ENCODE results near the gene TTC34. TPM values are rescaled to one million over a fixed set of nuclear protein-coding genes. Genes with fewer than 3 reads are reported as not detected.

TTC34 gene
- polyA plus RNA-seq, 1 of the 3 experiments (the other 2 are of a cell fraction): 0.16 TPM

DNA sequence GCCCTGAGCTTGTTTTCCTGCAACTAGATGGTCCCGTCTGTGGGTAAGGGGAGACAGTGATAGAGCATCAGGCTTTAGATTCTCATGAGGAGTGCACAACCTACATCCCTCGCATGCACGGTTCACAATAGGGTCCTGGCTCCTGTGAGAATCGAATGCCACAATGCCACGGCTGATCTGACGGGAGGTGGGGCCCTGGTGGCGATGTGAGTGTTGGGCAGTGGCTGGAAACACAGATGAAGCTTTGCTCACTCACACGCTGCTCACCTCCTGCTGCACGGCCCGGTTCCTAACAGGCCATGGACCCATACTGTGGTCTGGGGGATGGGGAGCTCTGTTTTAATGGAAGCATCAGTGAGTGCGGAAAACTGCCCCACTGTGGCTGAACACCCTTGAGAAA, 35.8 kb upstream of the TTC34 start:
- POLR2A ChIA-PET: no interaction called here
- TF ChIP-seq FOXJ3 (CRISPR knock-in tag; IDR thresholded peaks at IDR 0.05) (no peak), IRF3 (IDR thresholded peaks at IDR 0.05; ENCODE audit: low read depth, low read length) (no peak), RCOR1 (IDR thresholded peaks at IDR 0.05; ENCODE audit: low read length) (no peak), EZH2phosphoT487 (IDR thresholded peaks at IDR 0.05; ENCODE audit: borderline replicate concordance, low read depth) (no peak), ELF1 (IDR thresholded peaks at IDR 0.05) (no peak), RAD21 (IDR thresholded peaks at IDR 0.05; ENCODE audit: low read length) (no peak), SIN3A (IDR thresholded peaks at IDR 0.05; ENCODE audit: borderline replicate concordance, low read depth, low read length) (no peak), YY1 (IDR thresholded peaks at IDR 0.05; ENCODE audit: low read depth) (no peak), SMC3 (IDR thresholded peaks at IDR 0.05; ENCODE audit: low read depth, low read length) (no peak), FOSL2 (IDR thresholded peaks at IDR 0.05; ENCODE audit: borderline replicate concordance, low read depth) (no peak), POLR2AphosphoS5 (IDR thresholded peaks at IDR 0.05; ENCODE audit: low read depth, low read length) (no peak), JUND (IDR thresholded peaks at IDR 0.05) (no peak)
- TF ChIP-seq, protein P1, sequence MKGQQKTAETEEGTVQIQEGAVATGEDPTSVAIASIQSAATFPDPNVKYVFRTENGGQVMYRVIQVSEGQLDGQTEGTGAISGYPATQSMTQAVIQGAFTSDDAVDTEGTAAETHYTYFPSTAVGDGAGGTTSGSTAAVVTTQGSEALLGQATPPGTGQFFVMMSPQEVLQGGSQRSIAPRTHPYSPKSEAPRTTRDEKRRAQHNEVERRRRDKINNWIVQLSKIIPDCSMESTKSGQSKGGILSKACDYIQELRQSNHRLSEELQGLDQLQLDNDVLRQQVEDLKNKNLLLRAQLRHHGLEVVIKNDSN (IDR thresholded peaks at IDR 0.05; ENCODE audit: borderline replicate concordance, low read depth): no peak
- TF ChIP-seq, protein P2, sequence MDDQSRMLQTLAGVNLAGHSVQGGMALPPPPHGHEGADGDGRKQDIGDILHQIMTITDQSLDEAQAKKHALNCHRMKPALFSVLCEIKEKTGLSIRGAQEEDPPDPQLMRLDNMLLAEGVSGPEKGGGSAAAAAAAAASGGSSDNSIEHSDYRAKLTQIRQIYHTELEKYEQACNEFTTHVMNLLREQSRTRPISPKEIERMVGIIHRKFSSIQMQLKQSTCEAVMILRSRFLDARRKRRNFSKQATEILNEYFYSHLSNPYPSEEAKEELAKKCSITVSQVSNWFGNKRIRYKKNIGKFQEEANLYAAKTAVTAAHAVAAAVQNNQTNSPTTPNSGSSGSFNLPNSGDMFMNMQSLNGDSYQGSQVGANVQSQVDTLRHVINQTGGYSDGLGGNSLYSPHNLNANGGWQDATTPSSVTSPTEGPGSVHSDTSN (IDR thresholded peaks at IDR 0.05): no peak
- Histone ChIP-seq H3K79me2 (ENCODE audit: insufficient read depth) (no peaks in the 10 kb centered on the region), H3K9me2 (no peaks in the 10 kb centered on the region), H3K9me3 (no peaks in the 10 kb centered on the region), H3K27me3 (ENCODE audit: insufficient read depth) (no peaks in the 10 kb centered on the region), H3K36me3 (replicated peaks in 1 of 2; ENCODE audit: control insufficient read depth in 1 of 2, insufficient read depth in 2 of 2, low read length in 1 of 2) (no peaks in the 10 kb centered on the region), H3K4me2 (no peak overlapping the region), H3F3A (replicated peaks; ENCODE audit: insufficient read depth) (no peaks in the 10 kb centered on the region), H3K27ac (ENCODE audit: low read depth in 2 of 2, low read length in 1 of 2) (no peak overlapping the region), H3K4me1 (ENCODE audit: control insufficient read depth in 1 of 2, insufficient read depth in 2 of 2, low read depth in 1 of 2, low read length in 1 of 2) (no peaks in the 10 kb centered on the region), H3K9ac (no peak overlapping the region), H3K4me3 (ENCODE audit: low read depth in 2 of 2, low read length in 1 of 2) (no peak overlapping the region), H2AFZ (ENCODE audit: low read depth) (no peak overlapping the region), H4K20me1 (ENCODE audit: insufficient read depth) (no peaks in the 10 kb centered on the region)
- WGBS (ENCODE audit: low lambda C conversion rate): 4% methylated on average over 7 of the region's 11 CpGs
- DNase-seq: no peak
- CTCF ChIA-PET: interaction anchor here (0.9 to 1.3 kb wide), 2 partner anchors 15 to 16 kb away, joined by 3 to 4 read pairs; no protein-coding TSS in a partner anchor

- H4K20me1 ChIP-seq (ENCODE audit: insufficient read depth): no peaks in the 10 kb centered on the region
- POLR2A ChIA-PET: no interaction called here
- no peaks in the 10 kb centered on the region for H3F3A ChIP-seq (replicated peaks; ENCODE audit: insufficient read depth)
- H3K4me1 ChIP-seq (ENCODE audit: control insufficient read depth in 1 of 2, insufficient read depth in 2 of 2, low read depth in 1 of 2, low read length in 1 of 2): no peaks in the 10 kb centered on the region
- CTCF ChIA-PET: no interaction called here
- no peak overlapping the region for H3K4me3 ChIP-seq (ENCODE audit: low read depth in 2 of 2, low read length in 1 of 2)
- no peak overlapping the region for H3K27ac ChIP-seq (ENCODE audit: low read depth in 2 of 2, low read length in 1 of 2)
- no peaks in the 10 kb centered on the region for H3K9me2 ChIP-seq
- H3K4me2 ChIP-seq: no peak overlapping the region
- 27% methylated on average over 15 of the region's 20 CpGs for WGBS (ENCODE audit: low lambda C conversion rate)
- H3K9me3 ChIP-seq: no peaks in the 10 kb centered on the region
- H3K79me2 ChIP-seq (ENCODE audit: insufficient read depth): no peaks in the 10 kb centered on the region
- no peak overlapping the region for H2AFZ ChIP-seq (ENCODE audit: low read depth)
- DNase-seq: no peak
- H3K27me3 ChIP-seq (ENCODE audit: insufficient read depth): no peaks in the 10 kb centered on the region
- no peaks in the 10 kb centered on the region for H3K36me3 ChIP-seq (replicated peaks in 1 of 2; ENCODE audit: control insufficient read depth in 1 of 2, insufficient read depth in 2 of 2, low read length in 1 of 2)
- H3K9ac ChIP-seq: no peak overlapping the region
- no peak for TF ChIP-seq FOXM1 (IDR thresholded peaks at IDR 0.05; ENCODE audit: low read depth)
- TF ChIP-seq, protein P3, sequence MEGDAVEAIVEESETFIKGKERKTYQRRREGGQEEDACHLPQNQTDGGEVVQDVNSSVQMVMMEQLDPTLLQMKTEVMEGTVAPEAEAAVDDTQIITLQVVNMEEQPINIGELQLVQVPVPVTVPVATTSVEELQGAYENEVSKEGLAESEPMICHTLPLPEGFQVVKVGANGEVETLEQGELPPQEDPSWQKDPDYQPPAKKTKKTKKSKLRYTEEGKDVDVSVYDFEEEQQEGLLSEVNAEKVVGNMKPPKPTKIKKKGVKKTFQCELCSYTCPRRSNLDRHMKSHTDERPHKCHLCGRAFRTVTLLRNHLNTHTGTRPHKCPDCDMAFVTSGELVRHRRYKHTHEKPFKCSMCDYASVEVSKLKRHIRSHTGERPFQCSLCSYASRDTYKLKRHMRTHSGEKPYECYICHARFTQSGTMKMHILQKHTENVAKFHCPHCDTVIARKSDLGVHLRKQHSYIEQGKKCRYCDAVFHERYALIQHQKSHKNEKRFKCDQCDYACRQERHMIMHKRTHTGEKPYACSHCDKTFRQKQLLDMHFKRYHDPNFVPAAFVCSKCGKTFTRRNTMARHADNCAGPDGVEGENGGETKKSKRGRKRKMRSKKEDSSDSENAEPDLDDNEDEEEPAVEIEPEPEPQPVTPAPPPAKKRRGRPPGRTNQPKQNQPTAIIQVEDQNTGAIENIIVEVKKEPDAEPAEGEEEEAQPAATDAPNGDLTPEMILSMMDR (IDR thresholded peaks at IDR 0.05): no peak
- no peak for TF ChIP-seq IRF3 (IDR thresholded peaks at IDR 0.05; ENCODE audit: low read depth, low read length)
- no peak for TF ChIP-seq MAX (IDR thresholded peaks at IDR 0.05; ENCODE audit: low read depth)
- no peak for TF ChIP-seq FOSL2 (IDR thresholded peaks at IDR 0.05; ENCODE audit: borderline replicate concordance, low read depth)
- TF ChIP-seq TAF1 (IDR thresholded peaks at IDR 0.05; ENCODE audit: borderline replicate concordance, low read depth, low read length): no peak
- TF ChIP-seq, protein P4, sequence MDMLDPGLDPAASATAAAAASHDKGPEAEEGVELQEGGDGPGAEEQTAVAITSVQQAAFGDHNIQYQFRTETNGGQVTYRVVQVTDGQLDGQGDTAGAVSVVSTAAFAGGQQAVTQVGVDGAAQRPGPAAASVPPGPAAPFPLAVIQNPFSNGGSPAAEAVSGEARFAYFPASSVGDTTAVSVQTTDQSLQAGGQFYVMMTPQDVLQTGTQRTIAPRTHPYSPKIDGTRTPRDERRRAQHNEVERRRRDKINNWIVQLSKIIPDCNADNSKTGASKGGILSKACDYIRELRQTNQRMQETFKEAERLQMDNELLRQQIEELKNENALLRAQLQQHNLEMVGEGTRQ (IDR thresholded peaks at IDR 0.05; ENCODE audit: borderline replicate concordance, low read depth, low read length): no peak
- no peak for TF ChIP-seq NRF1 (IDR thresholded peaks at IDR 0.05; ENCODE audit: low read depth, low read length)
- no peak for TF ChIP-seq MXI1 (IDR thresholded peaks at IDR 0.05; ENCODE audit: low read depth, low read length)
- TF ChIP-seq JUND (IDR thresholded peaks at IDR 0.05): no peak
These were observed 35.0 kb upstream of the TTC34 start for GRCh38 chr1:2836333-2836970.
